ENCODE data around the gene KIAA0232. TPM values are rescaled to one million over a fixed set of nuclear protein-coding genes. Genes with fewer than 3 reads are reported as not detected.

Gene KIAA0232
- total RNA-seq, 1 donor from 2014 or later = 10.3 TPM

DNA sequence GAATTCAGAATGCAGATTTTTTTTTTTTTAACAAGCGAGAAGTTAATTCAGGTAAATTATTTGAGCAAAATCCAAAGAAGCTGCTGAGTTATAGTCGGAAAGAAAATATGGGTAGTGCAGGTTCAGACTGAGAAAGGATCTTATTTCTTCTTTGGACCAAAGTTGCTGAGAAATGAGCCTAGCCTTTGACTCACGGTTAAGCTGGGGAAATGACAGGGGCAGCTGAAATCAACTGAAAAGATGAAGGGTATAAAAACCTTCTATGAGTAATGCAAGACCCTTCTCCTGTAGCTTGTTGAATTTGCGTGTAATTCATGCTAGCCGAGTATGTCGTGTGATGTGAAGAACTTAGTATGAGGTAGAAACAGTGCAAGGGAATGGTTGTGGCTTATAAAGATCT lies 63.0 kb downstream of the KIAA0232 start:
- no peak for DNase-seq (ENCODE audit: low read depth in 2 of 2)

DNA sequence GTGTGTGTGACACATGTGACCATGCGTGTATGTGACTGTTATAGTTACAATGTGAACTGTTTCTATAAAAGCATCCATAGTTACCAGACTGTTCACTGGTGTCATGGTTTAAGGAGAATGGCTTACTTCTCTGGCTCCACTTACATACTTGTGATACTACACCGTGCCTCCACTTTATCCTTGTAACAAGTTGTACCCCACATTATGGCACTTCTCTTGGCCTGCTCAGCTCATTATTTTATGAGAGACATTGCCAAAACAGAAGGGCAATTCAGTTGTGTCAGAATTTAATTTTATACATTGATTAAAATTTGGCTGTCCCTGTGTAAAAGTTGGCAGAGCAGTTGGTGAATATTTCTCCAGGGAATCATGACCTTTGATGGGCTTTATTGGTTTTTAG lies 64.7 kb downstream of the KIAA0232 start:
- no peak for DNase-seq (ENCODE audit: low read depth in 2 of 2)

DNA sequence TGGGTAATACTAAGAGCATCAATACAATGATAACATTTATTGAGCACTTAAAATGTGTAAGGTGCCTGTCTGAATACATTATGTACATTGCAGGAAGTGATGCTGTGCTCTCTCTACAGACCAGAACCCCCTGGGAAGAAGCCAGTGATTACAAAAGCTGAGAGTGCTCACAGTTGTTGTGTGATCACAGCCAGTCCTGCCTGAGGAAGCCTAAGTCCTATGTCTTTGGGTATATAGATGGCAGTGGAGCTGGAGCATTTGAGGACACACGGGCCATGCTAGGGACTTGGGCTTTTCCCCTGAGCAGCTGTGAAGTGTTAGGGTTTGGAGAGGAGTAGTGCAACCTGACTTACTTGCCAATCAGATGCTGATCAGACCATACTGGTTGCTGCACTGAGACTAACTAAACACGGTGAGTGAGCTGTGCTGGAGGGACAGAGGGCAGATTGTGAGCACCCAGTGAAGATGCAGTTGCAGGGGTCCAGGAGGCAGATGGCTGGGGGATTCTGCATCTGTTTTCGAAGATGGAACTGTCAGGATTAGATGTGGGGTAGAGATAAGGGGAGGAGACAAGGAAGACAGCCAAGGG lies 66.3 kb downstream of the KIAA0232 start:
- no peak for DNase-seq (ENCODE audit: low read depth in 2 of 2)

DNA sequence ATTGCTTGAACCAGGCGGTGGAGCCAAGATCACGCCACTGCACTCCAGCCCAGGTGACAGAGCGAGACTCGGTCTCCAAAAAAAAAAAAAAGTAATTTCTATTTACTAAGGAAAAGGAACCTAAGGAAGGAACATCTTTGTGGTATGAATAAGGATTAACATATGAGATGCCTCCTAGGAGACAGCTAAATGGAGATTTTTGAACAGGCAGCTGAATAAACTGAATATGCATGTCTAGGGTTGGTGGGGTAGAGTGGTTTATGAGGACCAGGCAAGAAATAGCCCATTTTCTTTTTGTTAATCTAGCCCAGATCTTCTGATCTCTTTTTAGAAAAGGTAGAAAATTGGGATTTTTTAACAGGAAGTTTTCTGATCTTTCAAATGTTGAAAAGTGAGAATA lies 67.2 kb downstream of the KIAA0232 start:
- DNase-seq (ENCODE audit: low read depth in 2 of 2) = no peak

DNA sequence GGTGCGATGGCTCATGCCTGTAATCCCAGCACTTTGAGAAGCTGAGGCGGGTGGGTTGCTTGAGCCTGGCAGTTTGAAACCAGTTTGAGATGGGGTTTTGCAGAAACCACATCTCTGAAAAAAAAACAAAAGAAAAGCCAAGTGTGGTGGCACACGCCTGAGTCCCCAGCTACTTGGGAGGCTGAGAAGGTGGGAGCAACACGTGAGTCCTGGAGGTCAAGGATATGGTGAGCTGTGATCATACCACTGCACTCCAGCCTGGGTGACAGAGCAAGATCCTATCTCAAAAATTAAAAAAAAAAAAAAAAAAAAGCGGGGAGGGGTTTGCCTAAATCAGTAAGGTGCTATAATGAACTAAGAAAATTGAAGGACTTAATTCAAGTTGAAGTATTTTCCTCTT lies 68.9 kb downstream of the KIAA0232 start:
- DNase-seq (ENCODE audit: low read depth in 2 of 2) = no peak

DNA sequence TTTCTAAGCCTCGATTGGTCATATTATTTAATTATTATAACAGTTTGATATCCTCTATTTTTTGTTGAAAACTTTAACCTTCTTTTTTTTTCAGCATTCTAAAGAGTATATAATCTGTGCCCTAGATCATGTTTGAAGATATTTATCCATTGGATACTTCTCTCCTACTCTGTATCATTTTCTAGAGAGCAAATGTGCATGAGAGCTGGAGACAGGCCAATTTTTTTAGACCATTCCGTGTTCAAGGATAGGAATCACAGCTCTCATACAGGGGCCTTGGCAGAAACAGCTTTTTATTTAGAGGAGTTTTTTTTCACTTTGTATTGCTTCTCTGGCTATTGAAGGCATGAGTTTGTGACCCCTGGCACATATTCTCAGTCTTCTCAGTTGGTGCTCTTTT lies 69.4 kb downstream of the KIAA0232 start:
- no peak for DNase-seq (ENCODE audit: low read depth in 2 of 2)

DNA sequence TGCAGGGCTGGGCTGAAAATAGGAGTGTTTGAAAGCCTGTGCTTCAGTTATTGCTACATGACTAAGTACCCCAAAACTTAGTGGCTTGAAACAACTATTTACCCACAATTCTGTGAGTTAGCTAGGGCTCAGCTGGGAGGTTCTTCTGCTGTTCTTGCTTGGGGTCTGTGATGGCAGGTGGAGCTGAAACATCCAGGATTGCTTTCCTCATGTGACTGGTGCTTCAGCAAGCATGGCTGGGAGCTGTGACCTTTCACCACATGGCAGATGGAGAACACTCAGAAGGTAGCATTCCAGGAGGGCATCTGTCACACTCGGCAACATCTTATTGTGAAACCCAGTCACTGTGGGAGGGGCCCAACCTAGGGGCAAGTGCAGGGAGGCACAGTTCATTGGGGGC lies 70.1 kb downstream of the KIAA0232 start:
- DNase-seq (ENCODE audit: low read depth in 2 of 2) = no peak

DNA sequence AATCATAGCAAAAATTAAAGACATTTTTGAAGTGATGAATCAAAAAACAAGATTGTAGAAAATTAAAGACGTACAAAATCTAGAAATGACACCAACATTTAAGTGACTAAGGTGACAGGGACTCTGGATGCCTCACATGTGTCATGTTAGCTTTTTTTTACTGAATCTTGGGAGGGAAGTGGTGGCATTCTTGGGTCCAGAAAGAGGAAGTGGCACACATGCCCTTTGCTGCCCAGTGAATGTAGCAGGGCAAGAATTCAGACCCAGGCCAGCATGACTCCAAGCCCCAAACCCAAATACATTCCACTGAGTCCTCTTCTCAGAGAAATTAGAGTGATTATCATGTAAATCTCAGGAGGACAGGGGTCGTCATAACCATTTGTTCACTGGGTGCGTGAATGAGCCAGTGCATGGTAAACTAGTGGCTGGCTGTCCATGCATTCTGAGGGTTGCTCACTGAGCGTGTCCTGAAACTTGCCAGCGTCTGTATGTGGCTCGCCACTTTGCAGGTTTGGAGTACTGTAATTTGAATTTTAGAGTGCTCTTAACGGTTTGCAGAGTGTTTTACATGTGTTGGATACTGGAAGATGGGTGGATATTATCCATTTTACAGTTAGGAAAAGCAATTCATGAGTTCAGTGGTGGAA lies 71.7 kb downstream of the KIAA0232 start:
- no peak for DNase-seq (ENCODE audit: low read depth in 2 of 2)

DNA sequence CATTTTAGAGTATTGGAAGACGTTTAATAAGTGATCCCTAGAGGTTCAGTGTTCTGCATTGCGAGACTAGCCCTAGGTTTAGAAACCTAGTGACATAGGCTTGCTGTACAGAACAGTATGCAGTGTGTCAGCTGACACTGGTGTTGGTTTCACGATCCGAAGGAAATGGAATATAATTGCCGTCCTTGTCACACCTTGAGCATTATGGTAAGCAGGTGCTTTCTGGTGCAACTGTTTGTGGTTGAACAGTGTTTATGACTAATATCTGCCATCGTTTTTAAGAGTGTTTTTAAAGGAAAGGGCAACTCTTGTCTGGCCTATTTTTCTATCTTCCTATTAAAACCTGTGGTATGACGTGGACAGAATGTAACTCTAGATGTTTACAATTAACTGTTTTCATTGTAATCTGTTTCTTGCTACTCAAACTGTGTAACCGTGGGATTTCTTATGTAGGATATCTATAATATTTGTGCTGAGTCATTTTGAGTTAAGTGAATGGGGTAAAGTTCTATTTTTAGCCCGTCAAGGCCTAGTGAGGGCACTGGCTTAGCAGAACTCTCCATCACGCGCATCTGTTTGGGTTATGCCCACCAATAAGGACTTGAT lies 73.3 kb downstream of the KIAA0232 start:
- DNase-seq (ENCODE audit: low read depth in 2 of 2) = peak in 1 of 2 donors; percentile 26

DNA sequence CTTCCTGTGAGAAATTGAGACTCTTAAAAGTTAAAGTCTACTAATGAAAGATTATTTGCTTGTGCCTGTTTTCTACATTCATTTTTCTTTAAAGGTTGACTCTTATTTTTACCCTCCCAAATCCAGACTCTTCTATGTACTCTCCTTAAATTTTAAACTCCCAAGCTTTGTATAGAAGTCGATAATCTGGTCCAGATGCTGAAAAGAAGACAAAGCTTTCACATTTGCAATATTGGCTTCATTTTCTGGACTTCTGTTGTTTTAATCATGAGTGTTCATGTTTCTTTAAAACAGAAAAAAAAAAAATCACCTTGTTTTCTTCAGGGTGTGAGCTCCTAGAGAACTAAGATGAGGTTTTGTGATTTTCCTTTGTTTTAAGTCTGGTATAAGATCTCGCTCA lies 73.9 kb downstream of the KIAA0232 start:
- DNase-seq (ENCODE audit: low read depth in 2 of 2) = no peak

DNA sequence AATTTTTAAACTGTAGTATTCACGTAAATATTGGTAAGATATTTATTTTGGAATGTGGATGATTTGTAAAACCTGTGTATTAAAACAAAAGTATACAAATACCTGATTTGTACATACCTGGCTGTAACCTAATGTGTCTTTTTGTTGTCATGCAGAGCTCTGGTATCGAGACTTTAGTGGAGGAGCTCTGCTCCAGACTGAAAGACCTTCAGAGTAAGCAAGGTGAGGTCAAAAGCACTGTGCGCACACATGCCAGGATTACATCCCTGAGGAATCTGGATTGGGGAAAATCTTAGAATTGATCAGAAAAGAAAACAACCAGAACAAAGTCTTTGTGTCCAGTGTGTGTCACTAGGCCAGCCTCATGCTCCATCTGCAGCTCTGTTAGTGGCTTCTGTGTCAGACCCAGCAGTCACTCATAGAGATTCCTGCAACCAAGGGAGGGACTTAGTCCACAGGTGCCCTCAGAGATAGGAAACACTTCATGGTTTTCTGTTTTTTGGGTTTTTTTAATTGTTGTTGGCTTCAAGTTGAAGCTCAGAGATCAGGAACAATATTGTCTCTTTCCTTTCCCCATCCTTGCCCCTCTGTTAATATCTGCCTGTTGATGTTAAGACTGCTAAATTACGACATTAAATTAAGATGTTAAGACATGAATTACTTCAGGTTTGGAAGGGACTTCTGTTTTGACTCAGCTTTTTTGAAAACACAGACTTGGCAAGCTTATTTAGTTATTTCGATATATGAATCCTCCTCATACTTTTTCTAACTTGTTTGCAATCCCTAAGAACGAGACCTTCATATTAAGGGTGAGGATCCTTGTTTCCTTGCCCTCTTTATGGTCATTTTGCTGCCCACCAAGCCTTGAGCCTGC lies 74.7 kb downstream of the KIAA0232 start:
- no peak for DNase-seq (ENCODE audit: low read depth in 2 of 2)

DNA sequence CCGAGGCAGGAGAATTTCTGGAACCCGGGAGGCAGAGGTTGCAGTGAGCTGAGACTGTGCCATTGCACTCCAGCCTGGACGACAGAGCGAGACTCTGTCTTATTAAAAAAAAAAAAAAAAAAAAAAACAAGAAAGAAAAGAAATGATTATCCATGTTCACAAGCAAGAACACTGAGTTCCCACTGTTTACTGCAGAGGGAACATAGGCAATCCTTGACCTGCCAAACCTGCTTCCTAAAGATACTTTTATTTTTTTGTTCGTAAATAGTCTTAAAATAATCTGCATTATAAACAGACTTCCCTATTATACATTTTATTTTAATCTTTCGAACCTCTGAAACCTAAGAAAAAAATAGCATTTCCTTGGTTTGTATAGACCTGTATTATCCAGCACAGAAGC lies 76.5 kb downstream of the KIAA0232 start:
- DNase-seq (ENCODE audit: low read depth in 2 of 2) = no peak

DNA sequence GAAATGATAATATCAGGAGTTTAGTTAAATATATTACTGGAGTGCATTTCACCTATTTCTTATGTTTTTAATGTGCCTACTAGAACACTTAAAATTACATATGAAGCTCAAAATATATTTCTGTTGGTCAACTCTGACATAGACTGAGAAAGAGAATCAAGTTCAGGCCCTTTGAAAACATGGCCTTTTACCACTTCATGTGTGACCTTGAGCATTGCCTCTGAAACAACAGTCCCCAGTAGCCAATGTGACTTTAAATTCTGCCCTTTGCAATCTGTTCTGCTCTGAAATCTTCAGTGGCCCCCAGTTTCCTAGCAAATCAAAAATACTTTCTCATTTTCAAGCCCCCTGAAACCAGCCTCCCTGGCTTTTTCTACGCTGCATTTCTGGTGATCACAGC lies 77.0 kb downstream of the KIAA0232 start:
- DNase-seq (ENCODE audit: low read depth in 2 of 2) = no peak

DNA sequence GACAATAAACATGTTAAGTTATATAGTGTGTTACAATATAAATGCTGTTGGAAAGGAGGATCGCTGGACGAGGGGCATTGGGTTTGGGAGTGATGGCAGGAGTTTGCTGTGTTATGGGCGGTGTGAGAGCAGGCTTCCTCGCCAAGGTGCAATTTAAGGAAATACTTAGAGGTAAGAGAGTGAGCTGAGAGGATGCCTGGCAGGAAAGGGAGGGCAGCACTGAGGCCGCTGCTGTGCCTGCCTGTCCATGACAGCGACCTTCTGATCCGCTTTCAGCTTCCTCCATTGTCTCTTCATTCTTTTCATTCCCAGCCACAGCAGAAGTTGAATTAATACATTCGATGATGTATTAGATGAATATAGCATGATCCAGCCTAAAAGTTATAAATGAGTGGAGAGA lies 85.9 kb downstream of the KIAA0232 start:
- no peak for DNase-seq (ENCODE audit: low read depth in 2 of 2)

DNA sequence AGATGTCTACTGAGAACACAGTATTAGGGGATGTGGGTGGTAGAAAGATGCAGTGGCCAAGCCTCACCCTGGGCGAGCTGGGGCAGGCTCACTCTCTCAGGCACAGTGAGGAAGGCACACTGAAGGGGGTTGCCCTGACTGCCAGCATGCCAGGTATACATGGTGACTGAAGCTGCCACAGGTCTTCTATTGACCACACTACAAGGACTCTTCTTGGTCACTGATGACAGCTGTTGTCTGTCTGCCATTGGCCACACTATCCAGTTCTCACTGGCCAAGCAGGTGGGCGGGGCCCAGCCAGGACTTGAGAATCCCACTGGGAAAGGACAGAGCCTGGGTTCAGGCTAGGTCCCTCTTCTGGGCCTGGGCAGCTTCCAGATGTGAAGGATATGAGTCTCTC lies 87.4 kb downstream of the KIAA0232 start:
- DNase-seq (ENCODE audit: low read depth in 2 of 2) = no peak

DNA sequence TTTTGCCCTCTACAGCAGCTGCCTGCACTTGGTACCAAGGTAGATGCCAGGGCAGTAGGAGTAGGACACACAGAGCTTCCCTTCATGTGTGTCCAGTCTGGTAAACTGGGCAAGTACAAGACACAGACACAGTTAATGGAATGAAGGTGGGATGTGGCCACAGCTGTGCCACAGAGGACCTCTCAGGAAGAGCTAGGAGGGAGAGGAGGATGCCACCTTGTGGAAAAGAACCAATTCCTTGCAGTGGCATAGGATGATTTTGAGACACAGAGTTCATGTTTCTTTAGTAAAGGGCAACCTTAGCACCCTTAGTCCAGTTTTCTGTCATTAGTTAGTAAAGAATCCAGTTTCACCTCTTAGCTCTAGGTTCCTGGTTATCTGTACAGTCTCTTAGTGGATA lies 90.8 kb downstream of the KIAA0232 start:
- peak in 1 of 2 donors; percentile 9 for DNase-seq (ENCODE audit: low read depth in 2 of 2)

DNA sequence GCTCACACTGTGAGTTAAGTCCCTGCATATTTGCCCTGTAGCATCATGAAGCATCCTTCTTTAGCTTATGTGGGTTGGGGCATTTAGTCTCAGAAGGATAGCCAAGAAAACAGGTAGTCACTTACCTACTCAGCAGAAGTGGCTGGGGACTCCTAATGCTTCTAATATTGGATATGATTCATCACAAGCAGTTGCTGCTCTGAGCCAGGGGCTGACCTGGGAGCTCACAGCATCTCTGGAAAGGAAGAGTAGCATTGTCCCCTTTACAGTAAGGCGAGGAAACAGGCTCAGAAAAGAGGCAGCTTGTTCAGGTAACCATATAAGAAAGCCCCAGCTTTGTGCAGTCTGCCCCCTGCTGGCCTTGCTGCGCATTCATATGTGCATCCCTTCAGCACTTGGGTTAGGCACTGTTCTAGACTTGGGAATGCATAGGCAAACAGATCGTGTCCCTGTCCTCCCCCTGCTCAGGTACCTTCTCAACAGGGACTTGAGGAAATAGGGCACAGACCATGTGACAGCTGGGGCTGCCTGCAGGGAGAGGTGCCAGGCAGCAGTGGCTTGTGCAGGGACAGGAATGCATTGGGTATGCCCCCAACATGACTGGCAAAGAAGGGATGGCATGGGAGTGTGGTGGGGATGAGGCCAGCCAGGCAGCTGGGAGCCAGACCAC lies 91.4 kb downstream of the KIAA0232 start:
- DNase-seq (ENCODE audit: low read depth in 2 of 2) = peak; percentile 28 to 67

DNA sequence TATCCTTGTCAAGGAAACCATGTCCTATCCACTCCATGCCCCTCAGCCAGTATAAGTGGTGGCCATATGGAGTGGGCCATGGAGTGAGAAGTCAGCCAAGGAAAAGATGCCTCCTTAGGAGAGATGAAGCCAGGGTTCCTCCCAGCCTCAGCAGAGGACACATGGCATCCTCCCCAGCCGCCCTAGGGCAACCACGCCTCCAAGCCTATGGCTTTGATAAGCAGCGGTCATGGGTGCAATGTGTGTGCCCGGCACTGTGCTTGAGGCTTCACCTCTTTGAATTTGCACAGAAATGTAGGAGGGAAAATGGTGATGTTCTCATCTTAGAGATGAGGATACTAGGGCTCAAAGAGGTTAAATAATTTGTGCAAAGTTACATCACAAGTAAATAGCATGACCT lies 92.5 kb downstream of the KIAA0232 start:
- DNase-seq (ENCODE audit: low read depth in 2 of 2) = no peak

DNA sequence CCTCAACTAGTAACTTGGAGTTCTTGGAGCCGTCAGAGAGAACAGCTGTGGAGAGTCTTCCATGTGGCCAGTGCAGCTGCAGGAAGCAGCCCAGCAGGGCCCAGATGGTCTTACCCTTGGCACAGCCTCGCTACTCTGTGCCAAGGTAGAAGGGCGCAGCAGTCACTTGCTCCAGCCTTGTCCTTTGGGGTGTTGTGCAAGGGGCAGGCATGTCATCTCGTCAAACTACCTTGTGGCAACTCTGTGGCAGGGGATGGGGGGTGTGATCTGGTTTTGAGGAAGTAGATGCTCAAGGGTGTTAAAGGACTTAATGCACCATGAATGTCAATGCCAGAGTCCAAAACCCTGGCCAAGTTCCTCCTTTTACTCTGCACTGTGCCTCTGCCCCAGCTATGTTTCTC lies 92.9 kb downstream of the KIAA0232 start:
- DNase-seq (ENCODE audit: low read depth in 2 of 2) = no peak

DNA sequence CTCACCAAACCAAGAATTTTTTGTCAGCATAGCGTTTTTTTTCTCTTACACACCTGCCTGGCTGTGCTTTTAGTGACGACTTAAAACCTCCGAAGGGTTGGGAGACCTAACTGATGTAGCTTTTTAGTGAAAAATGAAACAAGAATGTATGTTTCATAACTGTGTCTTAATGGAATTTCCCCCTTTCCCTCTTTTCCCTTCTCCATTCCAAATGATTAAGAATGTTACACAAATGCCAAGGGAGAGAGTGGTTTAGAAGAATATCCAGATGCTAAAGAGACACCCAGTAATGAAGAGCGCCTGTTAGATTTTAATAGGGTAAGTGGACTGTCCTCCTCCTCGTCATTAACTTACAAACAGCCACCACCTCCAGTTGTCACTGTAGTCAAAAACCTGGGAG lies 93.9 kb downstream of the KIAA0232 start:
- no peak for DNase-seq (ENCODE audit: low read depth in 2 of 2)

DNA sequence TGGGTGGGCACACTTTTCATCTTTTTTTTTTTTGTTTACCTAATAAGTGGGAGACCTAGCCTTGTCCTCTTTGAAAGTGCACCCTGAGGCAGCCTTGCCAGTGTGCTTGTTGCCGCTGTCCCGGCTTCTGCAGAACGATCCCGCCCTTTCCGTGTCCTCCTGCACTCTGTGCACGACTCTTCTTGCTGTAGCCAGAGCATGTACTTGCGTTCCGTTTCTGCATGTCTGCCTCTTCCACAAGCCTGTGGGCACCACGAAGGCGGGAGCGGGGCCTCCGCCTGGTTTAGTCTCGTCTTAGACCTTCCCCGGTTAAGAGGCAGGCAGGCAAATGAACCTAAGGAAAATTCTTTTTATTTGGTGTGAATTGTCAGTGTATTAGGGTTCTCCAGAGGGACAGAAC lies 94.5 kb downstream of the KIAA0232 start:
- no peak for DNase-seq (ENCODE audit: low read depth in 2 of 2)

Measured in dermis microvascular lymphatic vessel endothelial cell (primary cell).